Measurements from ENCODE around the gene CACNA1B.
"Not testable (repeated sequence)": the region's sequence is repeated elsewhere in the genome, so short reads cannot be mapped to it uniquely, and the experiment has no call there.

The CACNA1B gene

GRCh38 chr9:138019514-138019913, 141.9 kb downstream of the CACNA1B start:
- not testable (repeated sequence) for H3K4me1 ChIP-seq (ENCODE audit: control insufficient read depth, low read depth, low read length); H3K4me3 ChIP-seq (ENCODE audit: low read length); H3K27ac ChIP-seq (ENCODE audit: low read length); H3K9ac ChIP-seq (ENCODE audit: low read length); H3K9me3 ChIP-seq (ENCODE audit: control insufficient read depth, low read depth, low read length); H3K36me3 ChIP-seq (ENCODE audit: control insufficient read depth, low read depth, low read length)
- H3K27me3 ChIP-seq (ENCODE audit: control insufficient read depth, insufficient read depth, low read length) = peaks cover 28% of the 10 kb centered on the region

- Histone ChIP-seq H3K4me1 (ENCODE audit: control insufficient read depth, low read depth, low read length) (no peaks in the 10 kb centered on the region), H3K4me3 (ENCODE audit: low read length) (no peak overlapping the region), H3K27ac (ENCODE audit: low read length) (no peak overlapping the region), H3K9ac (ENCODE audit: low read length) (no peak overlapping the region), H3K36me3 (ENCODE audit: control insufficient read depth, low read depth, low read length) (peaks cover 2% of the 10 kb centered on the region), H3K9me3 (ENCODE audit: control insufficient read depth, low read depth, low read length) (no peaks in the 10 kb centered on the region), H3K27me3 (ENCODE audit: control insufficient read depth, insufficient read depth, low read length) (peaks cover 29% of the 10 kb centered on the region)
Observed at GRCh38 chr9:138020120-138020794, 142.7 kb downstream of the CACNA1B start.

DNA sequence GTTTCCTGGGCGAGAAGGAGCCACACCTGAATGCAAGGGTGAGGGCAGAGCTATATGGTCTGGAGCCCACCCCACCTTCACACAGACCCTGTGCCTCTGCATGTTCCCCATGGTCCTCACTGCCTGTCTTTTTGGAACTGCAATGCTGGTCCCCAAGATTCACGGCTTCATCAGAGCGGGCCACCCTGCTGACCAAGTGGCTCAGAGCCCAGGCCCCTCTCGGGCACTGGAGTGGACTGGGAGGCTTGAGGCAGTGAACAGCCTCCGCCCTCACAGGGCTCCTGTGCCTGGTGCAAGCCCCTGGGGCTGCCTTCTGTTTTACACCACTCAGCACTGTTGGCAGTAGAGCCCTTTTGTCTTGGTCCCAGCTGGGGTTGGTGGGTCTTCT, 143.2 kb downstream of the CACNA1B start:
- no peaks in the 10 kb centered on the region for H3K4me1 ChIP-seq (ENCODE audit: control insufficient read depth, low read depth, low read length)
- peaks cover 29% of the 10 kb centered on the region for H3K27me3 ChIP-seq (ENCODE audit: control insufficient read depth, insufficient read depth, low read length)
- no peak overlapping the region for H3K27ac ChIP-seq (ENCODE audit: low read length)
- no peak overlapping the region for H3K9ac ChIP-seq (ENCODE audit: low read length)
- no peaks in the 10 kb centered on the region for H3K9me3 ChIP-seq (ENCODE audit: control insufficient read depth, low read depth, low read length)
- H3K4me3 ChIP-seq (ENCODE audit: low read length) = no peak overlapping the region
- peaks cover 4% of the 10 kb centered on the region for H3K36me3 ChIP-seq (ENCODE audit: control insufficient read depth, low read depth, low read length)

- no peak overlapping the region for H3K27ac ChIP-seq (ENCODE audit: low read length)
- peaks cover 4% of the 10 kb centered on the region for H3K36me3 ChIP-seq (ENCODE audit: control insufficient read depth, low read depth, low read length)
- no peaks in the 10 kb centered on the region for H3K9me3 ChIP-seq (ENCODE audit: control insufficient read depth, low read depth, low read length)
- H3K27me3 ChIP-seq (ENCODE audit: control insufficient read depth, insufficient read depth, low read length) = peaks cover 29% of the 10 kb centered on the region
- H3K4me1 ChIP-seq (ENCODE audit: control insufficient read depth, low read depth, low read length) = no peaks in the 10 kb centered on the region
- H3K4me3 ChIP-seq (ENCODE audit: low read length) = no peak overlapping the region
- H3K9ac ChIP-seq (ENCODE audit: low read length) = no peak overlapping the region
Observed at GRCh38 chr9:138021251-138022056, 143.9 kb downstream of the CACNA1B start.

DNA sequence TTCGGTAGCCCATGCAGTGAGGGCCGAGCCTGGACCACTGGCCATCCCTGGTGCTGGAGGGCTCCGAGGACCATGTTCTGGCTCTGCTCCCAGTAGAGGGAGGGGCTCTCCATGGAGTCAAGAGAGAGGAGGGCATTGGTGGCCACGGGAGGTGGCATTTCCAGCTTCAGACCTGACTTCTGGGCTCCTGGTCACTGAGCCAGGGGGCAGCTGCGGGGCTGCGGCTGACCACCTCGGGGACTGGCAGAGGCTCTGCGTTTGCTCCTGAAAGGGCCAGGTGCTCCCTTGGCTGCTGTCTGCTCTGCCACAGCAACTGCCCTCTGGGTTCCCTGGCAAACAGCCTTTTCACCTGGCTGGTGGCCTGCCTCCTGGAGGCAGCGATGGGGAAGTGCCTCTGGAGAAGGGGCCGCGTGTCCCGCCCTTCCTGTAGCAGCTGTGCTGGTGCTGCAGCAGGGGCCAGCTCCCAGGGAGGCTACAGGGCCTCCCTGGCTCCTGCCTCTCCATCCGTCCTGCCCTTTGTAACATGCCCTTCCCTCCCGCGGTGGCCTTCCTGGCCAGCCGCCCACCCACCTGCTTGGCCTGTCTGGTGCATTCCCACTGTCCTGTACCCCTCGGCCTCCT, 144.6 kb downstream of the CACNA1B start:
- no peak overlapping the region for H3K9ac ChIP-seq (ENCODE audit: low read length)
- no peaks in the 10 kb centered on the region for H3K4me1 ChIP-seq (ENCODE audit: control insufficient read depth, low read depth, low read length)
- no peak overlapping the region for H3K27ac ChIP-seq (ENCODE audit: low read length)
- peaks cover 29% of the 10 kb centered on the region for H3K27me3 ChIP-seq (ENCODE audit: control insufficient read depth, insufficient read depth, low read length)
- peaks cover 4% of the 10 kb centered on the region for H3K36me3 ChIP-seq (ENCODE audit: control insufficient read depth, low read depth, low read length)
- H3K9me3 ChIP-seq (ENCODE audit: control insufficient read depth, low read depth, low read length) = no peaks in the 10 kb centered on the region
- H3K4me3 ChIP-seq (ENCODE audit: low read length) = peak overlapping the region; percentile 33

- Histone ChIP-seq H3K4me3 (ENCODE audit: low read length) (peak overlapping the region; percentile 33), H3K9ac (ENCODE audit: low read length) (no peak overlapping the region), H3K9me3 (ENCODE audit: control insufficient read depth, low read depth, low read length) (no peaks in the 10 kb centered on the region), H3K36me3 (ENCODE audit: control insufficient read depth, low read depth, low read length) (peaks cover 4% of the 10 kb centered on the region), H3K4me1 (ENCODE audit: control insufficient read depth, low read depth, low read length) (no peaks in the 10 kb centered on the region), H3K27ac (ENCODE audit: low read length) (no peak overlapping the region), H3K27me3 (ENCODE audit: control insufficient read depth, insufficient read depth, low read length) (peaks cover 29% of the 10 kb centered on the region)
Observed at GRCh38 chr9:138022756-138023393, 145.3 kb downstream of the CACNA1B start.

GRCh38 chr9:138023394-138024124, 146.0 kb downstream of the CACNA1B start:
- Histone ChIP-seq H3K27me3 (ENCODE audit: control insufficient read depth, insufficient read depth, low read length) (peaks cover 29% of the 10 kb centered on the region), H3K27ac (ENCODE audit: low read length) (no peak overlapping the region), H3K4me3 (ENCODE audit: low read length) (peak overlapping the region; percentile 50), H3K4me1 (ENCODE audit: control insufficient read depth, low read depth, low read length) (no peaks in the 10 kb centered on the region), H3K9ac (ENCODE audit: low read length) (no peak overlapping the region), H3K36me3 (ENCODE audit: control insufficient read depth, low read depth, low read length) (peaks cover 4% of the 10 kb centered on the region), H3K9me3 (ENCODE audit: control insufficient read depth, low read depth, low read length) (no peaks in the 10 kb centered on the region)

- peak overlapping the region; percentile 50 for H3K4me3 ChIP-seq (ENCODE audit: low read length)
- H3K4me1 ChIP-seq (ENCODE audit: control insufficient read depth, low read depth, low read length) = no peaks in the 10 kb centered on the region
- peaks cover 29% of the 10 kb centered on the region for H3K27me3 ChIP-seq (ENCODE audit: control insufficient read depth, insufficient read depth, low read length)
- H3K9me3 ChIP-seq (ENCODE audit: control insufficient read depth, low read depth, low read length) = no peaks in the 10 kb centered on the region
- no peak overlapping the region for H3K9ac ChIP-seq (ENCODE audit: low read length)
- peaks cover 4% of the 10 kb centered on the region for H3K36me3 ChIP-seq (ENCODE audit: control insufficient read depth, low read depth, low read length)
- H3K27ac ChIP-seq (ENCODE audit: low read length) = no peak overlapping the region
Observed at GRCh38 chr9:138024131-138024530, 146.5 kb downstream of the CACNA1B start.

- Histone ChIP-seq H3K4me3 (ENCODE audit: low read length) (no peak overlapping the region), H3K36me3 (ENCODE audit: control insufficient read depth, low read depth, low read length) (peaks cover 4% of the 10 kb centered on the region), H3K4me1 (ENCODE audit: control insufficient read depth, low read depth, low read length) (no peaks in the 10 kb centered on the region), H3K27me3 (ENCODE audit: control insufficient read depth, insufficient read depth, low read length) (peaks cover 29% of the 10 kb centered on the region), H3K27ac (ENCODE audit: low read length) (no peak overlapping the region), H3K9ac (ENCODE audit: low read length) (no peak overlapping the region), H3K9me3 (ENCODE audit: control insufficient read depth, low read depth, low read length) (no peaks in the 10 kb centered on the region)
Observed at GRCh38 chr9:138024831-138025291, 147.3 kb downstream of the CACNA1B start.

GRCh38 chr9:138025417-138025816, 147.8 kb downstream of the CACNA1B start:
- H3K9me3 ChIP-seq (ENCODE audit: control insufficient read depth, low read depth, low read length) = no peaks in the 10 kb centered on the region
- no peaks in the 10 kb centered on the region for H3K4me1 ChIP-seq (ENCODE audit: control insufficient read depth, low read depth, low read length)
- no peak overlapping the region for H3K4me3 ChIP-seq (ENCODE audit: low read length)
- peaks cover 4% of the 10 kb centered on the region for H3K36me3 ChIP-seq (ENCODE audit: control insufficient read depth, low read depth, low read length)
- peaks cover 29% of the 10 kb centered on the region for H3K27me3 ChIP-seq (ENCODE audit: control insufficient read depth, insufficient read depth, low read length)
- no peak overlapping the region for H3K9ac ChIP-seq (ENCODE audit: low read length)
- H3K27ac ChIP-seq (ENCODE audit: low read length) = no peak overlapping the region

DNA sequence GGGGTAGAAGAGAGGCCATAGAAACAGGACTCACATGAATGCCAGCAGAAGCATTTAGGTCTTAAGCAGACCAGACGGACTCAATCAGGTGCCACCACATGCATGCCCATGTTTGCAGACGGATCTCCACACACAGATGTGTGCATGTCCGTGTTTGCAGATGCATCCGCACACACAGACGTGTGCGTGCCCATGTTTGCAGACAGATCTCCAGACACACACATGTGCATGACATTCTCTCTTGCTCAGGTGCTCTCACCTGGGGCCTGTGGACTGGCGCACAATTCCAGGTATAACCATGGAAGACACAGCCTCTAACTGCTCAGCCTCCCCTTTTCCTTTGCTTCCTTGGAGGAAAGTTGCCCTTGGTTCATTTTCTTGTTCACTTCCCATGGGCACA, 148.3 kb downstream of the CACNA1B start:
- no peaks in the 10 kb centered on the region for H3K4me1 ChIP-seq (ENCODE audit: control insufficient read depth, low read depth, low read length)
- H3K36me3 ChIP-seq (ENCODE audit: control insufficient read depth, low read depth, low read length) = peaks cover 4% of the 10 kb centered on the region
- H3K27me3 ChIP-seq (ENCODE audit: control insufficient read depth, insufficient read depth, low read length) = peaks cover 29% of the 10 kb centered on the region
- H3K4me3 ChIP-seq (ENCODE audit: low read length) = no peak overlapping the region
- no peaks in the 10 kb centered on the region for H3K9me3 ChIP-seq (ENCODE audit: control insufficient read depth, low read depth, low read length)
- no peak overlapping the region for H3K27ac ChIP-seq (ENCODE audit: low read length)
- H3K9ac ChIP-seq (ENCODE audit: low read length) = no peak overlapping the region
